ENCODE measurements around the gene SEL1L. TPM values are rescaled to one million over a fixed set of nuclear protein-coding genes. Genes with fewer than 3 reads are reported as not detected.

SEL1L gene
- total and polyA plus RNA-seq, 2 experiments from 2014 or later, result 20.6 to 22.6 TPM

DNA sequence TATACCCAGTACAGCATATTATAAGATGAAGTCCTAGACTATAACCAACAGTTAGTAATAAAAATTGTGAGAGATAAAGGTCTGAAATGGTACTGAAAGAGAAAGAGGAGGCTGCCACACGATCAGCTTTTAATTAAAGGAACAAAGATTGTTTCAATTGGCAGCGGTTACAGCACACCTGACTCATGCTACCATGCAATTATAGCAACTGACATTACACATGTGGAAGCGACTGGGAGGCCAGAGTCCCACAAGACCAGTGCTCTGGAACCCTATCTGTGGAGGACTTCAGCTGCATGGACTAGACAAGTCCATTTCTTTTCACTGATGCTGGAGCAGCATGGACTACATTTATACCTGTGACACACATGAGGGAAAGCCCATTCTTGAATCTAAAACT is 55.2 kb downstream of the SEL1L start:
- Mint-ChIP-seq H3K4me3 (no peak overlapping the region), H3K9me3 (no peaks in the 10 kb centered on the region), H3K27ac (no peak overlapping the region), H3K4me1 (no peaks in the 10 kb centered on the region), H3K27me3 (ENCODE audit: insufficient read depth, low read depth, poor library complexity) (no peaks in the 10 kb centered on the region), H3K36me3 (ENCODE audit: low read depth) (peaks cover 19% of the 10 kb centered on the region; the same call in 2 of the 3 replicates)
- no peak for ATAC-seq
- no peak for DNase-seq (ENCODE audit: low spot score)
- TF ChIP-seq JUNB (IDR thresholded peaks at IDR 0.05; ENCODE audit: unreplicated experiment) (no peak), STAT1 (IDR thresholded peaks at IDR 0.05; ENCODE audit: unreplicated experiment) (no peak), CREB1 (CRISPR knock-in tag; IDR thresholded peaks at IDR 0.05; ENCODE audit: low read depth) (no peak), ZNF114 (CRISPR knock-in tag; IDR thresholded peaks at IDR 0.05) (no peak), EZH2phosphoT487 (IDR thresholded peaks at IDR 0.05; ENCODE audit: unreplicated experiment) (no peak), NANOG (IDR thresholded peaks at IDR 0.05; ENCODE audit: borderline replicate concordance) (no peak), EZH2 (IDR thresholded peaks at IDR 0.05; ENCODE audit: low read depth, unreplicated experiment) (no peak), POLR2AphosphoS5 (IDR thresholded peaks at IDR 0.05; ENCODE audit: low read depth) (no peak), ZNF331 (CRISPR knock-in tag; IDR thresholded peaks at IDR 0.05; ENCODE audit: low read depth) (no peak)
- TF ChIP-seq, protein P1, sequence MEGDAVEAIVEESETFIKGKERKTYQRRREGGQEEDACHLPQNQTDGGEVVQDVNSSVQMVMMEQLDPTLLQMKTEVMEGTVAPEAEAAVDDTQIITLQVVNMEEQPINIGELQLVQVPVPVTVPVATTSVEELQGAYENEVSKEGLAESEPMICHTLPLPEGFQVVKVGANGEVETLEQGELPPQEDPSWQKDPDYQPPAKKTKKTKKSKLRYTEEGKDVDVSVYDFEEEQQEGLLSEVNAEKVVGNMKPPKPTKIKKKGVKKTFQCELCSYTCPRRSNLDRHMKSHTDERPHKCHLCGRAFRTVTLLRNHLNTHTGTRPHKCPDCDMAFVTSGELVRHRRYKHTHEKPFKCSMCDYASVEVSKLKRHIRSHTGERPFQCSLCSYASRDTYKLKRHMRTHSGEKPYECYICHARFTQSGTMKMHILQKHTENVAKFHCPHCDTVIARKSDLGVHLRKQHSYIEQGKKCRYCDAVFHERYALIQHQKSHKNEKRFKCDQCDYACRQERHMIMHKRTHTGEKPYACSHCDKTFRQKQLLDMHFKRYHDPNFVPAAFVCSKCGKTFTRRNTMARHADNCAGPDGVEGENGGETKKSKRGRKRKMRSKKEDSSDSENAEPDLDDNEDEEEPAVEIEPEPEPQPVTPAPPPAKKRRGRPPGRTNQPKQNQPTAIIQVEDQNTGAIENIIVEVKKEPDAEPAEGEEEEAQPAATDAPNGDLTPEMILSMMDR (conservative IDR thresholded peaks at IDR 0.05; ENCODE audit: low read depth in 2 of 2), result no peak
- TF ChIP-seq, protein P2, sequence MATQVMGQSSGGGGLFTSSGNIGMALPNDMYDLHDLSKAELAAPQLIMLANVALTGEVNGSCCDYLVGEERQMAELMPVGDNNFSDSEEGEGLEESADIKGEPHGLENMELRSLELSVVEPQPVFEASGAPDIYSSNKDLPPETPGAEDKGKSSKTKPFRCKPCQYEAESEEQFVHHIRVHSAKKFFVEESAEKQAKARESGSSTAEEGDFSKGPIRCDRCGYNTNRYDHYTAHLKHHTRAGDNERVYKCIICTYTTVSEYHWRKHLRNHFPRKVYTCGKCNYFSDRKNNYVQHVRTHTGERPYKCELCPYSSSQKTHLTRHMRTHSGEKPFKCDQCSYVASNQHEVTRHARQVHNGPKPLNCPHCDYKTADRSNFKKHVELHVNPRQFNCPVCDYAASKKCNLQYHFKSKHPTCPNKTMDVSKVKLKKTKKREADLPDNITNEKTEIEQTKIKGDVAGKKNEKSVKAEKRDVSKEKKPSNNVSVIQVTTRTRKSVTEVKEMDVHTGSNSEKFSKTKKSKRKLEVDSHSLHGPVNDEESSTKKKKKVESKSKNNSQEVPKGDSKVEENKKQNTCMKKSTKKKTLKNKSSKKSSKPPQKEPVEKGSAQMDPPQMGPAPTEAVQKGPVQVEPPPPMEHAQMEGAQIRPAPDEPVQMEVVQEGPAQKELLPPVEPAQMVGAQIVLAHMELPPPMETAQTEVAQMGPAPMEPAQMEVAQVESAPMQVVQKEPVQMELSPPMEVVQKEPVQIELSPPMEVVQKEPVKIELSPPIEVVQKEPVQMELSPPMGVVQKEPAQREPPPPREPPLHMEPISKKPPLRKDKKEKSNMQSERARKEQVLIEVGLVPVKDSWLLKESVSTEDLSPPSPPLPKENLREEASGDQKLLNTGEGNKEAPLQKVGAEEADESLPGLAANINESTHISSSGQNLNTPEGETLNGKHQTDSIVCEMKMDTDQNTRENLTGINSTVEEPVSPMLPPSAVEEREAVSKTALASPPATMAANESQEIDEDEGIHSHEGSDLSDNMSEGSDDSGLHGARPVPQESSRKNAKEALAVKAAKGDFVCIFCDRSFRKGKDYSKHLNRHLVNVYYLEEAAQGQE (IDR thresholded peaks at IDR 0.05; ENCODE audit: unreplicated experiment), result no peak
- TF ChIP-seq, protein P3, sequence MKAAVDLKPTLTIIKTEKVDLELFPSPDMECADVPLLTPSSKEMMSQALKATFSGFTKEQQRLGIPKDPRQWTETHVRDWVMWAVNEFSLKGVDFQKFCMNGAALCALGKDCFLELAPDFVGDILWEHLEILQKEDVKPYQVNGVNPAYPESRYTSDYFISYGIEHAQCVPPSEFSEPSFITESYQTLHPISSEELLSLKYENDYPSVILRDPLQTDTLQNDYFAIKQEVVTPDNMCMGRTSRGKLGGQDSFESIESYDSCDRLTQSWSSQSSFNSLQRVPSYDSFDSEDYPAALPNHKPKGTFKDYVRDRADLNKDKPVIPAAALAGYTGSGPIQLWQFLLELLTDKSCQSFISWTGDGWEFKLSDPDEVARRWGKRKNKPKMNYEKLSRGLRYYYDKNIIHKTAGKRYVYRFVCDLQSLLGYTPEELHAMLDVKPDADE (IDR thresholded peaks at IDR 0.05), result no peak
- TF ChIP-seq, protein P4, sequence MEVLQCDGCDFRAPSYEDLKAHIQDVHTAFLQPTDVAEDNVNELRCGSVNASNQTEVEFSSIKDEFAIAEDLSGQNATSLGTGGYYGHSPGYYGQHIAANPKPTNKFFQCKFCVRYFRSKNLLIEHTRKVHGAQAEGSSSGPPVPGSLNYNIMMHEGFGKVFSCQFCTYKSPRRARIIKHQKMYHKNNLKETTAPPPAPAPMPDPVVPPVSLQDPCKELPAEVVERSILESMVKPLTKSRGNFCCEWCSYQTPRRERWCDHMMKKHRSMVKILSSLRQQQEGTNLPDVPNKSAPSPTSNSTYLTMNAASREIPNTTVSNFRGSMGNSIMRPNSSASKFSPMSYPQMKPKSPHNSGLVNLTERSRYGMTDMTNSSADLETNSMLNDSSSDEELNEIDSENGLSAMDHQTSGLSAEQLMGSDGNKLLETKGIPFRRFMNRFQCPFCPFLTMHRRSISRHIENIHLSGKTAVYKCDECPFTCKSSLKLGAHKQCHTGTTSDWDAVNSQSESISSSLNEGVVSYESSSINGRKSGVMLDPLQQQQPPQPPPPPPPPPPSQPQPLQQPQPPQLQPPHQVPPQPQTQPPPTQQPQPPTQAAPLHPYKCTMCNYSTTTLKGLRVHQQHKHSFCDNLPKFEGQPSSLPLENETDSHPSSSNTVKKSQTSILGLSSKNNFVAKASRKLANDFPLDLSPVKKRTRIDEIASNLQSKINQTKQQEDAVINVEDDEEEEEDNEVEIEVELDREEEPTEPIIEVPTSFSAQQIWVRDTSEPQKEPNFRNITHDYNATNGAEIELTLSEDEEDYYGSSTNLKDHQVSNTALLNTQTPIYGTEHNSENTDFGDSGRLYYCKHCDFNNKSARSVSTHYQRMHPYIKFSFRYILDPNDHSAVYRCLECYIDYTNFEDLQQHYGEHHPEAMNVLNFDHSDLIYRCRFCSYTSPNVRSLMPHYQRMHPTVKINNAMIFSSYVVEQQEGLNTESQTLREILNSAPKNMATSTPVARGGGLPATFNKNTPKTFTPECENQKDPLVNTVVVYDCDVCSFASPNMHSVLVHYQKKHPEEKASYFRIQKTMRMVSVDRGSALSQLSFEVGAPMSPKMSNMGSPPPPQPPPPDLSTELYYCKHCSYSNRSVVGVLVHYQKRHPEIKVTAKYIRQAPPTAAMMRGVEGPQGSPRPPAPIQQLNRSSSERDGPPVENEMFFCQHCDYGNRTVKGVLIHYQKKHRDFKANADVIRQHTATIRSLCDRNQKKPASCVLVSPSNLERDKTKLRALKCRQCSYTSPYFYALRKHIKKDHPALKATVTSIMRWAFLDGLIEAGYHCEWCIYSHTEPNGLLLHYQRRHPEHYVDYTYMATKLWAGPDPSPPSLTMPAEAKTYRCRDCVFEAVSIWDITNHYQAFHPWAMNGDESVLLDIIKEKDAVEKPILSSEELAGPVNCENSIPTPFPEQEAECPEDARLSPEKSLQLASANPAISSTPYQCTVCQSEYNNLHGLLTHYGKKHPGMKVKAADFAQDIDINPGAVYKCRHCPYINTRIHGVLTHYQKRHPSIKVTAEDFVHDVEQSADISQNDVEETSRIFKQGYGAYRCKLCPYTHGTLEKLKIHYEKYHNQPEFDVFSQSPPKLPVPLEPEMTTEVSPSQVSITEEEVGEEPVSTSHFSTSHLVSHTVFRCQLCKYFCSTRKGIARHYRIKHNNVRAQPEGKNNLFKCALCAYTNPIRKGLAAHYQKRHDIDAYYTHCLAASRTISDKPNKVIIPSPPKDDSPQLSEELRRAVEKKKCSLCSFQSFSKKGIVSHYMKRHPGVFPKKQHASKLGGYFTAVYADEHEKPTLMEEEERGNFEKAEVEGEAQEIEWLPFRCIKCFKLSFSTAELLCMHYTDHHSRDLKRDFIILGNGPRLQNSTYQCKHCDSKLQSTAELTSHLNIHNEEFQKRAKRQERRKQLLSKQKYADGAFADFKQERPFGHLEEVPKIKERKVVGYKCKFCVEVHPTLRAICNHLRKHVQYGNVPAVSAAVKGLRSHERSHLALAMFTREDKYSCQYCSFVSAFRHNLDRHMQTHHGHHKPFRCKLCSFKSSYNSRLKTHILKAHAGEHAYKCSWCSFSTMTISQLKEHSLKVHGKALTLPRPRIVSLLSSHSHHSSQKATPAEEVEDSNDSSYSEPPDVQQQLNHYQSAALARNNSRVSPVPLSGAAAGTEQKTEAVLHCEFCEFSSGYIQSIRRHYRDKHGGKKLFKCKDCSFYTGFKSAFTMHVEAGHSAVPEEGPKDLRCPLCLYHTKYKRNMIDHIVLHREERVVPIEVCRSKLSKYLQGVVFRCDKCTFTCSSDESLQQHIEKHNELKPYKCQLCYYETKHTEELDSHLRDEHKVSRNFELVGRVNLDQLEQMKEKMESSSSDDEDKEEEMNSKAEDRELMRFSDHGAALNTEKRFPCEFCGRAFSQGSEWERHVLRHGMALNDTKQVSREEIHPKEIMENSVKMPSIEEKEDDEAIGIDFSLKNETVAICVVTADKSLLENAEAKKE (CRISPR knock-in tag; IDR thresholded peaks at IDR 0.05), result no peak
- Histone ChIP-seq H3K4me3 (no peak overlapping the region), H2AFZ (no peak overlapping the region), H3K27me3 (ENCODE audit: insufficient read depth) (no peaks in the 10 kb centered on the region), H3K4me2 (no peak overlapping the region), H3K27ac (ENCODE audit: low read depth) (no peak overlapping the region), H3F3A (replicated peaks; ENCODE audit: low read depth) (no peaks in the 10 kb centered on the region), H3K4me1 (ENCODE audit: insufficient read depth) (no peaks in the 10 kb centered on the region), H3K9me2 (ENCODE audit: insufficient read depth) (no peaks in the 10 kb centered on the region), H4K20me1 (replicated peaks; ENCODE audit: insufficient read depth) (no peaks in the 10 kb centered on the region), H3K79me2 (replicated peaks; ENCODE audit: insufficient read depth) (no peaks in the 10 kb centered on the region), H3K36me3 (ENCODE audit: insufficient read depth) (peaks cover 16% of the 10 kb centered on the region; the same call in 1 of the 2 replicates)
